ENCODE data around the gene MACROD2.

DNA sequence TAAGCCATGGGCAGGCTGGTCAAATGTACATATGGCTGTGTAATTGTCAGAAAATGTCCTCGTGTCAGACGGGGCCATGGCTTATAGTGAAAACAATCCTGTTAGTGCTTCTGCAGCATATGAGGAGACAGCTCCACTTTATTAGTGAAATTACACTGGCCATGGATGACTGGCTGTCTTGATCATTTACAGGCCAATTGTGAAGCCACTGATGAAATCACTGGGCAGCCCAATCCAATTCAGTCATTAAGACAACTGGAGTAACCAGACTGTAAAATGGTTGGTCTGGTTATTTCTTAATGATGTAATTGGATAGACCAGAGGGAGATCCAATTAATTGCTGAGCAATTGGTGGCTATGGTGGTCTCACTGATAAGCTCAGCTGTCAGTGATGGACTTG, 1828.4 kb downstream of the MACROD2 start:
- no peak for TF ChIP-seq CTCF (IDR thresholded peaks at IDR 0.05; ENCODE audit: insufficient read depth, low read length, poor library complexity, severe bottlenecking)
- TF ChIP-seq EZH2phosphoT487 (conservative IDR thresholded peaks at IDR 0.05; ENCODE audit: low read length) = no peak
